Endothelial cell of umbilical vein (primary cell): ENCODE results near the gene ELP4. TPM values are rescaled to one million over a fixed set of nuclear protein-coding genes. Genes with fewer than 3 reads are reported as not detected.

ENCODE experiments used
- BruUV-seq: library from RNA; stranded (reverse); fragments of 400-500 nt; replicated peaks from 2 replicates; lab custom pipeline; 2021; lab: Mats Ljungman, UMichigan
- CTCF ChIA-PET: fragments of 300-600, 350-600 bp; sonication (Branson Sonifier 250); formaldehyde crosslinking; loops from one replicate; lab custom pipeline; 2021; ENCODE audit warnings: antibody characterized with exemption, inconsistent platforms; lab: Charles Lee
- POLR2A ChIA-PET: fragments of 300-600, 350-600 bp; sonication (Branson Sonifier 250); formaldehyde crosslinking; loops from one replicate; lab custom pipeline; 2021; ENCODE audit warnings: antibody characterized with exemption, inconsistent platforms; lab: Charles Lee
- DNase-seq: peaks from one replicate; pipeline ENCODE4 v3.0.0-alpha.2; 2011; ENCODE audit warnings: low read depth, low spot score
- FAIRE-seq: peaks from 2 replicates; lab custom pipeline; 2011; peaks lifted over from hg19 to GRCh38; lab: Jason Lieb, UNC
- H2AFZ ChIP-seq: 2 replicates; pipeline ENCODE4 v1.6.0; 2012; ENCODE audit warnings: low read depth, low read length, control low read depth, inconsistent platforms
- H3K27ac ChIP-seq: 2 replicates; pipeline ENCODE4 v1.5.1; 2011; ENCODE audit warnings: low read depth, mild to moderate bottlenecking, control low read depth, low read length, moderate library complexity; ENCODE audit not compliant: insufficient read depth
- H3K27me3 ChIP-seq, 2 experiments: 2 replicates each; pipeline versions ENCODE4 v1.6.0 to v1.6.1; 2011; ENCODE audit warnings: low read length in 2 of 2, mixed read lengths in 1 of 2; ENCODE audit not compliant: control insufficient read depth in 2 of 2, insufficient read depth in 2 of 2
- H3K36me3 ChIP-seq, 2 experiments: 2 replicates in 1 of 2; 3 replicates in 1 of 2; pipeline ENCODE4 v1.5.1; 2011; ENCODE audit warnings: low read length in 2 of 2, mild to moderate bottlenecking in 1 of 2, moderate library complexity in 1 of 2; ENCODE audit not compliant: control insufficient read depth in 2 of 2, insufficient read depth in 2 of 2; ENCODE audit errors: extremely low read depth in 1 of 2
- H3K4me1 ChIP-seq: 3 replicates; pipeline ENCODE4 v1.5.1; 2011; ENCODE audit warnings: mild to moderate bottlenecking, low read length; ENCODE audit not compliant: control insufficient read depth, insufficient read depth; ENCODE audit errors: extremely low read depth
- H3K4me2 ChIP-seq: 2 replicates; pipeline ENCODE4 v1.6.1; 2011; ENCODE audit warnings: low read length, control low read depth, mixed read lengths; ENCODE audit not compliant: insufficient read depth
- H3K4me3 ChIP-seq, 3 experiments: fragments of 200-600 bp in 1 of 3; sonication (generic), shearing (Covaris generic) in 1 of 3; replicated peaks in 1 of 3; 2 replicates each; pipeline ENCODE4 v1.5.1; 2011 to 2016; ENCODE audit warnings: control low read depth in 3 of 3, low read length in 3 of 3, mild to moderate bottlenecking in 2 of 3, inconsistent platforms in 1 of 3, low read depth in 1 of 3, moderate library complexity in 1 of 3; ENCODE audit not compliant: insufficient read depth in 1 of 3
- H3K79me2 ChIP-seq: 2 replicates; pipeline ENCODE4 v1.6.0; 2012; ENCODE audit warnings: low read length, inconsistent platforms; ENCODE audit not compliant: control insufficient read depth, insufficient read depth
- H3K9ac ChIP-seq: replicated peaks from 2 replicates; pipeline ENCODE3; 2011; ENCODE audit warnings: low read length, control low read depth; ENCODE audit not compliant: insufficient read depth; ENCODE audit errors: extremely low read depth
- H3K9me1 ChIP-seq: replicated peaks from 3 replicates; pipeline ENCODE4 v1.6.0; 2011; ENCODE audit warnings: mild to moderate bottlenecking, low read length; ENCODE audit not compliant: control insufficient read depth, insufficient read depth; ENCODE audit errors: extremely low read depth
- H3K9me3 ChIP-seq: replicated peaks from 2 replicates; pipeline ENCODE4 v1.5.1; 2012; ENCODE audit warnings: low read length, inconsistent platforms; ENCODE audit not compliant: control insufficient read depth, insufficient read depth
- H4K20me1 ChIP-seq: replicated peaks from 2 replicates; pipeline ENCODE3; 2011; ENCODE audit warnings: mild to moderate bottlenecking, low read length; ENCODE audit not compliant: control insufficient read depth, insufficient read depth; ENCODE audit errors: extremely low read depth
- CTCF ChIP-seq, 2 donors: IDR thresholded peaks; 1 replicate in 1 of 2; 2 replicates in 1 of 2; pipeline ENCODE4 v1.5.1; 2011; ENCODE audit warnings: low read length in 2 of 2, mild to moderate bottlenecking in 2 of 2, moderate library complexity in 2 of 2, control low read depth in 1 of 2, inconsistent platforms in 1 of 2, low read depth in 1 of 2; ENCODE audit not compliant: insufficient read depth in 1 of 2; ENCODE audit errors: extremely low read depth in 1 of 2
- EZH2 ChIP-seq: IDR thresholded peaks from 2 replicates; pipeline ENCODE4 v1.6.1; 2012; ENCODE audit warnings: borderline replicate concordance, low read depth, mild to moderate bottlenecking, moderate library complexity, low read length, inconsistent platforms; ENCODE audit not compliant: severe bottlenecking
- FOS ChIP-seq: IDR thresholded peaks from 2 replicates; pipeline ENCODE4 v1.6.1; 2011; ENCODE audit warnings: mild to moderate bottlenecking, low read length, moderate library complexity, borderline replicate concordance; ENCODE audit not compliant: insufficient read depth
- GATA2 ChIP-seq: IDR thresholded peaks from 2 replicates; pipeline ENCODE4 v1.7.0; 2011; ENCODE audit warnings: low read depth, mild to moderate bottlenecking, moderate library complexity, mixed read lengths, low read length; ENCODE audit not compliant: insufficient read length, insufficient read depth
- JUN ChIP-seq: IDR thresholded peaks from 2 replicates; pipeline ENCODE4 v1.6.1; 2011; ENCODE audit warnings: borderline replicate concordance, low read depth; ENCODE audit not compliant: insufficient read length, insufficient read depth
- MAX ChIP-seq: IDR thresholded peaks from 2 replicates; pipeline ENCODE4 v1.6.1; 2011; ENCODE audit not compliant: insufficient read depth, insufficient read length
- MYC ChIP-seq: IDR thresholded peaks from one replicate; pipeline ENCODE4 v1.6.1; 2011; ENCODE audit warnings: mild to moderate bottlenecking, low read depth, low read length
- POLR2A ChIP-seq: IDR thresholded peaks from 2 replicates; pipeline ENCODE4 v1.6.1; 2012; ENCODE audit warnings: low read depth, mild to moderate bottlenecking, control low read depth, low read length
- POLR2AphosphoS5 ChIP-seq: IDR thresholded peaks from 2 replicates; pipeline ENCODE4 v1.6.1; 2012; ENCODE audit warnings: low read depth, mild to moderate bottlenecking, control low read depth, low read length, moderate library complexity; ENCODE audit not compliant: insufficient read depth
- dilution Hi-C: fragments of 300-500 bp; cut with MboI; formaldehyde crosslinking; loops from one replicate; pipeline ENCODE4 v1.15.0; 2019; ENCODE audit warnings: low sequenced_read_pairs; ENCODE audit not compliant: extremely low pct_ligation_motif_present
- intact Hi-C: fragments of 100-400 bp; cut with micrococcal nuclease; formaldehyde crosslinking; loops from one replicate; pipeline ENCODE4 v1.10.0; 2022
- polyA plus RNA-seq, 4 experiments: library from polyadenylated mRNA; depleted of rRNA in 3 of 4; stranded (reverse) in 3 of 4; unstranded in 1 of 4; fragments of >200 nt; gene quantifications; 2 replicates each; pipeline versions ENCODE4 v1.2.1 to v1.2.3, GENCODE V29; 2011 to 2012; ENCODE audit warnings: missing spikeins in 1 of 4
- total RNA-seq: library from RNA; stranded (reverse); gene quantifications from 2 replicates; pipeline ENCODE4 v1.2.3, GENCODE V29; 2021

The ELP4 gene
- total and polyA plus RNA-seq, 2 donors (not counting 3 experiments of a cell fraction or from before 2014, with no cell fraction given), result 11.6 to 16.3 TPM

GRCh38 chr11:31807799-31808667 is 298.5 kb downstream of the ELP4 start:
- TF ChIP-seq MAX, result no peak
- no peak for TF ChIP-seq POLR2AphosphoS5
- TF ChIP-seq FOS, result no peak
- TF ChIP-seq GATA2, result no peak
- TF ChIP-seq CTCF (IDR thresholded peaks at IDR 0.05; ENCODE audit: extremely low read depth in 1 of 2, insufficient read depth in 1 of 2, low read depth in 1 of 2, low read length in 2 of 2), result no peak
- no peak for TF ChIP-seq JUN
- no peak for TF ChIP-seq POLR2A
- TF ChIP-seq EZH2, result no peak
- no peak for TF ChIP-seq MYC
- POLR2A ChIA-PET, result no interaction called here

More at GRCh38 chr11:31807799-31808667, 298.5 kb downstream of the ELP4 start:
- no peaks in the 10 kb centered on the region for H3K36me3 ChIP-seq
- FAIRE-seq (no peak), DNase-seq (no peak)
- no peak overlapping the region for H2AFZ ChIP-seq
- no peaks in the 10 kb centered on the region for H3K79me2 ChIP-seq
- CTCF ChIA-PET, result interaction anchor here (1.6 kb wide), 1 partner anchor 18 kb away, joined by 4 read pairs; no protein-coding TSS in a partner anchor
- H4K20me1 ChIP-seq, result no peaks in the 10 kb centered on the region
- dilution Hi-C loops, result no loop called here
- H3K27ac ChIP-seq, result no peak overlapping the region
- BruUV-seq, result no TSS peak
- H3K9me1 ChIP-seq, result no peaks in the 10 kb centered on the region
- H3K4me3 ChIP-seq, result no peak overlapping the region
- no peaks in the 10 kb centered on the region for H3K9me3 ChIP-seq
- peaks cover 4% of the 10 kb centered on the region for H3K4me1 ChIP-seq
- no peak overlapping the region for H3K9ac ChIP-seq
- intact Hi-C loops, result no loop called here
- H3K27me3 ChIP-seq, result peaks cover 92 to 99% of the 10 kb centered on the region in 2 experiments
- H3K4me2 ChIP-seq, result no peak overlapping the region
